ENCODE measurements around the gene RBBP8.

The RBBP8 gene

DNA sequence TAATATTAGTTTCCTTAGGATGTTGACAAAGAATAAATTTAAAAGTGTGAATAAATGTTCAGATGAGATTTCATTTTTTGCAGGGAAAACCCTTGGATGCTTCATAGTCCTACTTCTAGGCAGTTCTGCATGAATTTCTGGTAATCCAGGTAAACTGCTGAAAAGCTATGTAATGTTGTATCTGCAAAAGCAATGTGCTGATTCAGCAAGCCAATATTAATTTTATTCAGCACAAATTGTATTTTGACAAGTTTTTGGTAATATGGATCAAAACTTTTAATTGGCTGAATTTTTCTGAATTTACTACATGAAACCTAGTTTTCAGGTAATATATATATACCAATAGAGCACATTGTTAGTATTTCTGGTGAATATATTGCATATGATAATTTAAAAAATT lies 17.8 kb upstream of the RBBP8 start:
- no peak overlapping the region for H3K27ac ChIP-seq (ENCODE audit: low read depth, low read length)
- H2AFZ ChIP-seq (ENCODE audit: low read length, unreplicated experiment), result no peak overlapping the region
- H3K4me3 ChIP-seq (ENCODE audit: low read depth, low read length), result no peak overlapping the region
- no peaks in the 10 kb centered on the region for H3K27me3 ChIP-seq (ENCODE audit: insufficient read depth, low read length)
- H3K79me2 ChIP-seq (ENCODE audit: control insufficient read depth, insufficient read depth, low read length, unreplicated experiment), result no peaks in the 10 kb centered on the region
- H3K4me1 ChIP-seq (ENCODE audit: control insufficient read depth, insufficient read depth, low read length, unreplicated experiment), result no peaks in the 10 kb centered on the region
- peaks cover 3% of the 10 kb centered on the region; the same call in 1 of the 2 replicates for H3K36me3 ChIP-seq (ENCODE audit: insufficient read depth, low read length)

- Histone ChIP-seq H3K79me2 (ENCODE audit: control insufficient read depth, insufficient read depth, low read length, unreplicated experiment) (no peaks in the 10 kb centered on the region), H3K27ac (ENCODE audit: low read depth, low read length) (no peak overlapping the region), H3K36me3 (ENCODE audit: insufficient read depth, low read length) (no peaks in the 10 kb centered on the region), H2AFZ (ENCODE audit: low read length, unreplicated experiment) (no peak overlapping the region), H3K27me3 (ENCODE audit: insufficient read depth, low read length) (no peaks in the 10 kb centered on the region), H3K4me3 (ENCODE audit: low read depth, low read length) (no peak overlapping the region), H3K4me1 (ENCODE audit: control insufficient read depth, insufficient read depth, low read length, unreplicated experiment) (no peaks in the 10 kb centered on the region)
These were observed 11.4 kb upstream of the RBBP8 start for GRCh38 chr18:22921772-22922171.

GRCh38 chr18:22924589-22924988 lies 8.5 kb upstream of the RBBP8 start:
- Histone ChIP-seq H3K27ac (ENCODE audit: low read depth, low read length) (no peak overlapping the region), H3K27me3 (ENCODE audit: insufficient read depth, low read length) (no peaks in the 10 kb centered on the region), H3K4me1 (ENCODE audit: control insufficient read depth, insufficient read depth, low read length, unreplicated experiment) (no peaks in the 10 kb centered on the region), H2AFZ (ENCODE audit: low read length, unreplicated experiment) (no peak overlapping the region), H3K36me3 (ENCODE audit: insufficient read depth, low read length) (no peaks in the 10 kb centered on the region), H3K79me2 (ENCODE audit: control insufficient read depth, insufficient read depth, low read length, unreplicated experiment) (no peaks in the 10 kb centered on the region), H3K4me3 (ENCODE audit: low read depth, low read length) (no peak overlapping the region)

DNA sequence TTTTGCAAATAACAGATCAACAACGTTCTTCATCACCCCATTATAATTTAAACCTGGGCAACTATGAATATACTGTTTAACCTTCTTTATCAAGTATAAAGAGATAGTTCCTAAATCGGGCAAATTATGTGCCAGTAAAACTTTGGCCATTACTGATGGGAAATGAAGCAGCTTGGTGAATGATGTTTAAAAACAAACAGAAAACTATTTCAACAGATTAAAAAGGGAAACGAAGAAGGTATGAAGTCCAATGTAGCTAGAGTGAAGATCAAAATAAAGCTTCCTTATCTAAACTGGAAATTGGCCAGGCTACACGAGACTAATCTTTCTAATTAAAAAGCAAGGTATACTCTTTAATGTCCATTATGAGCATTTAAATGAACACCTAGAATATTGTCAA lies 6.7 kb upstream of the RBBP8 start:
- Histone ChIP-seq H3K36me3 (ENCODE audit: insufficient read depth, low read length) (no peaks in the 10 kb centered on the region), H2AFZ (ENCODE audit: low read length, unreplicated experiment) (no peak overlapping the region), H3K79me2 (ENCODE audit: control insufficient read depth, insufficient read depth, low read length, unreplicated experiment) (no peaks in the 10 kb centered on the region), H3K27ac (ENCODE audit: low read depth, low read length) (no peak overlapping the region), H3K4me1 (ENCODE audit: control insufficient read depth, insufficient read depth, low read length, unreplicated experiment) (no peaks in the 10 kb centered on the region), H3K27me3 (ENCODE audit: insufficient read depth, low read length) (no peaks in the 10 kb centered on the region), H3K4me3 (ENCODE audit: low read depth, low read length) (no peak overlapping the region)

GRCh38 chr18:22928339-22928738 lies 4.8 kb upstream of the RBBP8 start:
- Histone ChIP-seq H3K4me1 (ENCODE audit: control insufficient read depth, insufficient read depth, low read length, unreplicated experiment) (peaks cover 6% of the 10 kb centered on the region), H2AFZ (ENCODE audit: low read length, unreplicated experiment) (no peak overlapping the region), H3K4me3 (ENCODE audit: low read depth, low read length) (no peak overlapping the region), H3K36me3 (ENCODE audit: insufficient read depth, low read length) (no peaks in the 10 kb centered on the region), H3K79me2 (ENCODE audit: control insufficient read depth, insufficient read depth, low read length, unreplicated experiment) (no peaks in the 10 kb centered on the region), H3K27me3 (ENCODE audit: insufficient read depth, low read length) (no peaks in the 10 kb centered on the region), H3K27ac (ENCODE audit: low read depth, low read length) (no peak overlapping the region)

DNA sequence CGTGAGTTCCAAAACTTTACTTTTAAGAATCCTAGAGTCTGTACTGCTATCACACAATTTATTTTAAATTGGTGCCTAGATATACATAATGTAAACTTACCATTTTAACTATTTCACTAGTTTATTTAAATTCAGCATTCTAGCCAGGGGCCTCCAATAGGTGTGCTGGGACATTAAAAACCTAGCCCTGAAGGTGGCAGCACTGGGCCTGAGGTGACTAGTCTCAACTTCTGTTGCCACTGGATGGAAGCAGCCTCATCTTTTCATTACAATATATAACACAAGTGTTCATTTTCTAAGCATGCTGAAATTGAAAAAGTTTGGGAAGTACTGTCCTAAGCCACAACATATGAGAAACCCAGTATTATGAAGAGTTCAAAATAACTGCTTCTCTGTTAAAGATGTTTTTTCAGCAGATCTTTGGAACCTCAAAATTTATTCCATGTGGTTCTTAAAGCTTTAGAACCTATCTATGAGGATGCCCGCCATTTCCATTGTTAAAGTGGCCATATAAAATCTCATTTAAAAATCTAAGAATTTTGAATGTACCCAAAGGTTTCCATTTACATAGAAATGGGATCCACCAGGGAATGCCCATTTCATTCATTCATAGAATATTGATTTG lies 2.9 kb upstream of the RBBP8 start:
- Histone ChIP-seq H3K36me3 (ENCODE audit: insufficient read depth, low read length) (no peaks in the 10 kb centered on the region), H2AFZ (ENCODE audit: low read length, unreplicated experiment) (no peak overlapping the region), H3K4me1 (ENCODE audit: control insufficient read depth, insufficient read depth, low read length, unreplicated experiment) (peaks cover 10% of the 10 kb centered on the region), H3K27me3 (ENCODE audit: insufficient read depth, low read length) (no peaks in the 10 kb centered on the region), H3K79me2 (ENCODE audit: control insufficient read depth, insufficient read depth, low read length, unreplicated experiment) (peaks cover 14% of the 10 kb centered on the region), H3K4me3 (ENCODE audit: low read depth, low read length) (no peak overlapping the region), H3K27ac (ENCODE audit: low read depth, low read length) (no peak overlapping the region)

GRCh38 chr18:22932885-22933205 lies 283 bp upstream of the RBBP8 start:
- H3K36me3 ChIP-seq (ENCODE audit: insufficient read depth, low read length), result no peaks in the 10 kb centered on the region
- H3K4me3 ChIP-seq (ENCODE audit: low read depth, low read length), result peak overlapping the region; percentile 100
- no peaks in the 10 kb centered on the region for H3K27me3 ChIP-seq (ENCODE audit: insufficient read depth, low read length)
- H3K27ac ChIP-seq (ENCODE audit: low read depth, low read length), result peak overlapping the region; percentile 93
- peaks cover 15% of the 10 kb centered on the region for H3K4me1 ChIP-seq (ENCODE audit: control insufficient read depth, insufficient read depth, low read length, unreplicated experiment)
- H2AFZ ChIP-seq (ENCODE audit: low read length, unreplicated experiment), result peak overlapping the region; percentile 98
- peaks cover 23% of the 10 kb centered on the region for H3K79me2 ChIP-seq (ENCODE audit: control insufficient read depth, insufficient read depth, low read length, unreplicated experiment)

DNA sequence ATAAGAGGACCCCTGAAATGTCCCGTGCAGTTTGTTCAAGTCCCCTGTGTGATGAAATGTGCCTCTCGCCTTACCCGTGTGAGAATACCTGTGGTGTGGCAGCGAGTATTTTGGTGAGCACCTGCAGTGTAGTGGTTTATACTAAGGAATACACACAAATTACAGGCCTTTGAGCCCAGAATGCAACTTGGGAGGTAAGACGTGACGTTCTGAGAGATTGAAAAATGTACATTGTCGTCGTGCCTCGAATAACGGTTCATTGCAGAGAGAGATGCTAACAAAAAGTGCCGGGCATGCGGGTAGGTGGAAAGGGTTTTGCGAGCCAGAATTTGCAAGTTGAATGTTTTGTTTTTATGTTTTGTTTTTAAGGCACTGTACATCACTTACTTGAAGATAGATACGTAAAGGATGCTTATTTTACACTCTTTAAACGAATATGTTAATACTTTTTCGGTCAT lies 867 bp downstream of the RBBP8 start:
- H3K4me1 ChIP-seq (ENCODE audit: control insufficient read depth, insufficient read depth, low read length, unreplicated experiment), result peaks cover 15% of the 10 kb centered on the region
- no peaks in the 10 kb centered on the region for H3K36me3 ChIP-seq (ENCODE audit: insufficient read depth, low read length)
- peaks cover 29% of the 10 kb centered on the region for H3K79me2 ChIP-seq (ENCODE audit: control insufficient read depth, insufficient read depth, low read length, unreplicated experiment)
- peak overlapping the region; percentile 100 for H2AFZ ChIP-seq (ENCODE audit: low read length, unreplicated experiment)
- H3K27me3 ChIP-seq (ENCODE audit: insufficient read depth, low read length), result no peaks in the 10 kb centered on the region
- peak overlapping the region; percentile 100 for H3K4me3 ChIP-seq (ENCODE audit: low read depth, low read length)
- peak overlapping the region; percentile 93 for H3K27ac ChIP-seq (ENCODE audit: low read depth, low read length)

DNA sequence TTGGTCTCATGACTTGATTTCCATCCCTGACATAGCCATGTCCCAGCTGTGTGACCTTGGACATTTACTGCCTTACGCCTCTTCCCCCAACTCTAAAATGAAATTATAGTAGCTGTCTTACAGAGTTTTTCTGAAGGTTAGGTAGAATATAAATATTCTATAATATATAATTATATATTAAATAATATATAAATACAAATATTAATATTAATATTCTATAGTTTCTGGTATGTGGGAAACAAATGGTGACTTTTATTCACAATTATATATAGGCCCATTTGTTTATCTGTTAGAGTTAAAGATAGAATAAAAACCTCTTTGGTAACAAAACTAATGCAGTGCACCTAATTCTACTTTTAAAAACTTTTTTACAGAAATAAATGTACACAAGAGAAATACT lies 1.7 kb downstream of the RBBP8 start:
- Histone ChIP-seq H3K4me1 (ENCODE audit: control insufficient read depth, insufficient read depth, low read length, unreplicated experiment) (peaks cover 15% of the 10 kb centered on the region), H3K27me3 (ENCODE audit: insufficient read depth, low read length) (no peaks in the 10 kb centered on the region), H2AFZ (ENCODE audit: low read length, unreplicated experiment) (no peak overlapping the region), H3K79me2 (ENCODE audit: control insufficient read depth, insufficient read depth, low read length, unreplicated experiment) (peaks cover 29% of the 10 kb centered on the region), H3K4me3 (ENCODE audit: low read depth, low read length) (peak overlapping the region; percentile 100), H3K27ac (ENCODE audit: low read depth, low read length) (no peak overlapping the region), H3K36me3 (ENCODE audit: insufficient read depth, low read length) (peaks cover 2% of the 10 kb centered on the region; the same call in 1 of the 2 replicates)

DNA sequence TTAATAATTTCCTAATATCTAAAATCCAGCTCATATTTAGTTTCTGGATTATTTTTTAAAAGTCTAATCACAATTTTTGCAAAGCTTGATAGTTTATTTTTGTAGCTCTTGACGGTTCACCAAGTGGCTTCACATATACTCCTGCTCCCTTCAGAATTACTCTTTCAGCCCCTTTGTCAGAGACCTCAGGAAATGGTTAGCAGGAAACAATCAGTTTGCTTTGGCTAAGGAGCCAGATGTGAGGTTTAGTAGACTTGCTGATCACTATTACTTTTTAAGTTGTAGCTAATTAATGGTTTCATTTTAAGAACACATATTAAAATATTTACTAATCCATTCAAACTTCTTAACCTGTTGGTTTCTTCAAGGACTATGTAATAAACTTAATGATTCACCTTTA lies 2.3 kb downstream of the RBBP8 start:
- H2AFZ ChIP-seq (ENCODE audit: low read length, unreplicated experiment), result no peak overlapping the region
- H3K36me3 ChIP-seq (ENCODE audit: insufficient read depth, low read length), result peaks cover 4% of the 10 kb centered on the region; the same call in 1 of the 2 replicates
- peaks cover 15% of the 10 kb centered on the region for H3K4me1 ChIP-seq (ENCODE audit: control insufficient read depth, insufficient read depth, low read length, unreplicated experiment)
- H3K79me2 ChIP-seq (ENCODE audit: control insufficient read depth, insufficient read depth, low read length, unreplicated experiment), result peaks cover 29% of the 10 kb centered on the region
- peak overlapping the region; percentile 38 for H3K4me3 ChIP-seq (ENCODE audit: low read depth, low read length)
- no peaks in the 10 kb centered on the region for H3K27me3 ChIP-seq (ENCODE audit: insufficient read depth, low read length)
- no peak overlapping the region for H3K27ac ChIP-seq (ENCODE audit: low read depth, low read length)

DNA sequence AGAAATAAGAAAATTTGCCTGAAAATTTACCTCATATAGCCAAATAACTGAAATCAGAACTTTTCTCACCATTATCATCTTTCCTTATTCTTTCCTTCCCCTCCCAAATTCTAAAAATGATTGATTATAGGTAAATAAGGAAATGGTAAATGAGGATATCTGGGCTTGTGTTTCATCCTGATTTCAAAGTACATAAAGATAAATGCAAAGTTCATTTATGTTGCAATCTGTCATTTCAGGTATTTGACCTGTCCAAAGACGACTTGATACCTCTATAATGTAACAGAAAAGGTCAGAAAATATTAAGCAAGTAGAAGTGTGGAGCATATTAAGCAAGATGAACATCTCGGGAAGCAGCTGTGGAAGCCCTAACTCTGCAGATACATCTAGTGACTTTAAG lies 3.4 kb downstream of the RBBP8 start:
- Histone ChIP-seq H3K79me2 (ENCODE audit: control insufficient read depth, insufficient read depth, low read length, unreplicated experiment) (peaks cover 29% of the 10 kb centered on the region), H3K27me3 (ENCODE audit: insufficient read depth, low read length) (no peaks in the 10 kb centered on the region), H3K27ac (ENCODE audit: low read depth, low read length) (no peak overlapping the region), H2AFZ (ENCODE audit: low read length, unreplicated experiment) (no peak overlapping the region), H3K4me1 (ENCODE audit: control insufficient read depth, insufficient read depth, low read length, unreplicated experiment) (peaks cover 15% of the 10 kb centered on the region), H3K36me3 (ENCODE audit: insufficient read depth, low read length) (peaks cover 4% of the 10 kb centered on the region; the same call in 1 of the 2 replicates), H3K4me3 (ENCODE audit: low read depth, low read length) (no peak overlapping the region)
